K562 treated with DMSO at 1 percent for 48 hours (cell line): ENCODE data around the gene MAP4. TPM values are rescaled to one million over a fixed set of nuclear protein-coding genes. Genes with fewer than 3 reads are reported as not detected.

ENCODE experiments used
- total RNA-seq: library from RNA; unstranded; fragments of 300-600 nt; gene quantifications from 2 replicates; pipeline ENCODE4 v1.2.3, GENCODE V29; 2022; ENCODE audit warnings: low replicate concordance; ENCODE audit errors: extremely low read depth

Gene MAP4, protein sequence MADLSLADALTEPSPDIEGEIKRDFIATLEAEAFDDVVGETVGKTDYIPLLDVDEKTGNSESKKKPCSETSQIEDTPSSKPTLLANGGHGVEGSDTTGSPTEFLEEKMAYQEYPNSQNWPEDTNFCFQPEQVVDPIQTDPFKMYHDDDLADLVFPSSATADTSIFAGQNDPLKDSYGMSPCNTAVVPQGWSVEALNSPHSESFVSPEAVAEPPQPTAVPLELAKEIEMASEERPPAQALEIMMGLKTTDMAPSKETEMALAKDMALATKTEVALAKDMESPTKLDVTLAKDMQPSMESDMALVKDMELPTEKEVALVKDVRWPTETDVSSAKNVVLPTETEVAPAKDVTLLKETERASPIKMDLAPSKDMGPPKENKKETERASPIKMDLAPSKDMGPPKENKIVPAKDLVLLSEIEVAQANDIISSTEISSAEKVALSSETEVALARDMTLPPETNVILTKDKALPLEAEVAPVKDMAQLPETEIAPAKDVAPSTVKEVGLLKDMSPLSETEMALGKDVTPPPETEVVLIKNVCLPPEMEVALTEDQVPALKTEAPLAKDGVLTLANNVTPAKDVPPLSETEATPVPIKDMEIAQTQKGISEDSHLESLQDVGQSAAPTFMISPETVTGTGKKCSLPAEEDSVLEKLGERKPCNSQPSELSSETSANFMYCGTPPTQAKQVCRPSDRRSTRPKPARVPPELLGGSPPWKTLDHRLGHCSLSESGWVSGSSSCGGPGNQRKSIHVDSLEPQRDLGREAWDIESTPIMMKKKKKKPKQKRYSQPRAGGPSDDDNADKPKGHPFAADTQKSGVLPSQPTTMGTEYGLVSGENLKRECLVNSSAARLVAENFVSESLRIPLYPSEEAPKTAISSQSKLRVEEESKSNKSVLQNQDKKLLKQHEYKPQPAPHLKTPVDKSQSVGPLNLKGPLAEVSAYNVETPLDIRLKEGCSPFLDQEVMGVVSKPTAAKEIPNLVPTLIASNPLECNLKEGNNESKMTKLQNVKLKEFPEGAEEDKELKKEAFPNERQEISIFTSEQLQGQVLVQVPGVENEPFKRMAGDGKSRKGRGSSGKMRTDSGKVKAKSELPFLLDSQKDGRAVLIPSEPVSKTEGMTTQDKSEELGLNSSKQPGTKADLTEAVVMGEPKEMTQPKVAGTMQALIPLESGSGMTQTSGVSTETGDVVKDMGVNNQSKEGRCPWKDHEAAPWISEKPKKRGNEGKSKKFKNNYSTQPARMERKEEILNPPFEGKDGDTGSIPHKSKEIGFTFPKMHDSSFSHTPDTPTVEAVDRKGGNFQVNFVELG (N-terminal part only)
- total RNA-seq = 212 TPM in 1 of 2 replicates, not detected in the other

DNA sequence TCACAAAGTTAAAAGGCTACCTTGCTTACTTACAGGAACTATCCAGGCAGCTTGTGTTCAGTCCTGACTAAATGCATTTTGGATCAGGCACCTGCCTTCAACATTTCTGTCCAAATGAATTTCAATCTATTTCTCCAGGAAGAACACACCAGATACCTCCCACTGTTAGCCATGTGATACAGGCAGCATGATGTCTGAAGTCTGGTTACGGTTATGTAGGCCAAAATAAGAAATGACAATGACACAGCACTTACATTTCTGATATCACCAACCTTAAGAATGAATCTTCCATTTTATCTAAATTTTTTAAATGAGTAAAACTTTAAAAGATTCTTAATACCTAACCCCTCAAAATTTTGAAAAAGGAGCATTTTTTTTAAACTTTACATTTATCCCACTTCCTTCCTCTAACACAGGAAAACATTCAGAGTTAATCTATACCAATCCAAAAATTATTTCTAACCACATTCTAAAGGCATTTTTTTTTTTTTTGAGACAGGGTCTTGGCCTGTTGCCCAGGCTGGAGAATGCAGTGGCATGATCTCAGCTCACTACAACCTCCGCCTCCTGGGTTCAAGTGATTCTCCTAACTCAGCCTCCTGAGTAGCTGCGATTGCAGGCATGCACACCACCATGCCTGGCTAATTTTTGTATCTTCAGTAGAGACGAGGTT is at the start of gene MAP4:
Gene MAP4 (minus strand): TSS at position 116 of the 673 bp plus-strand sequence. CDS start 17,556 bp downstream, outside the sequence.

DNA sequence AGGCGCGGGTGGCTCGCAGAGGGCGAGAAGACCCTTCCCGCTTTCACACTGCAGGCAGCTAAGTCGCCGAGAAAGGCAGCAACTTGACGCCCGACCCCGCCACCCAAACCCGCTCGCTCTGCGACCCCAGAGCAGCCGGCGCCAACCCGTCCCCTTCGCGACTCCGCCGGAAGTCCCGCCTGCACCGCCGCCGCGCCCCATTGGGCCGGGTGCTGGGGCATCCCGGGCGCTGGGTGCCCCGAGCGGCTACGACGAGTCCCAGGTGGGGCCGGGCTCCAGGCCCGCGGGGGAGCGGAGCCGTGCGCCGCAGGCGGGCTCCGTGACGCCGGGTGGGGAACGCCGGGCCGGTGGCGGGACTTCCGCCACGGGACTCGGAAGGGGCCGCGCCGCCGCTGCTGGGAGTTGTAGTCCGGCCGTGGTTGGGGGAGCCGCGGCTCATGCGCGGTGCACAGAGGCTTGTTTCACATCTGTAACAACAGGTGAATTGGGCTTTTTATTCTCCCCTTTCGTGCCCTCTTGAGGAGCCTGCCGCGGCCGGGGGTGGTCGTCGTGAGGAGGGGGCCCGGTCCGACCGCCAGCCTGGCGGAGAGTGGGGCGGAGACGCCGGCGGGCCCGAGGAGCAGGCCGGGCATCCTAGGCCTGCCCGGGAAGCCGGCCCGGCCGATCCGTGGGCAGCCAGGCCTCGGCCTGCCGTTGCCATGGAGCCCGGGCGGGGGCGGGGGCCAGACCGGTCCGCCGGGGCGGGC is 213.3 kb downstream of the MAP4 start, which contains the start of gene DHX30:
Gene DHX30 (plus strand): TSS at position 405 of the 746 bp plus-strand sequence. CDS start 7,546 bp downstream, outside the sequence.

Other genes with a start within 250 kb of the MAP4 start
- not detected in 2 replicates for gene SMARCC1, start 234.5 kb downstream of the MAP4 start, total RNA-seq
- gene DHX30, start 213.3 kb downstream of the MAP4 start, total RNA-seq = not detected in 2 replicates
- gene CDC25A, start 172.0 kb upstream of the MAP4 start, total RNA-seq = not detected in 2 replicates
- gene CAMP, start 207.1 kb upstream of the MAP4 start, total RNA-seq = not detected in 2 replicates
- gene ZNF589, start 224.7 kb upstream of the MAP4 start, total RNA-seq = not detected in 2 replicates